HUDEP-2 (cell line): ENCODE data around the gene CDH12.
"Not testable (repeated sequence)": the region's sequence is repeated elsewhere in the genome, so short reads cannot be mapped to it uniquely, and the experiment has no call there.

Experiments
- DNase-seq, 76 experiments: peaks; one replicate each; lab custom pipeline; 2025; ENCODE audit not compliant: unreplicated experiment in 76 of 76; lab: John Stamatoyannopoulos, UW

CDH12 gene

GRCh38 chr5:22590677-22591268 lies 262.4 kb downstream of the CDH12 start:
- DNase-seq: no peak

GRCh38 chr5:22577711-22578110 lies 275.4 kb downstream of the CDH12 start:
- DNase-seq: no peak

GRCh38 chr5:22577006-22577405 lies 276.1 kb downstream of the CDH12 start:
- DNase-seq: no peak

- DNase-seq: no peak
Measured at GRCh38 chr5:22572941-22573340, 280.2 kb downstream of the CDH12 start.

- DNase-seq: no peak
Measured at GRCh38 chr5:22567983-22568382, 285.2 kb downstream of the CDH12 start.

- no peak for DNase-seq
Measured at GRCh38 chr5:22560147-22560546, 293.0 kb downstream of the CDH12 start.

- DNase-seq: no peak
Measured at GRCh38 chr5:22557251-22557650, 295.9 kb downstream of the CDH12 start.

GRCh38 chr5:22554475-22554874 lies 298.7 kb downstream of the CDH12 start:
- DNase-seq: no peak

- DNase-seq: no peak
Measured at GRCh38 chr5:22549876-22550671, 303.1 kb downstream of the CDH12 start.

GRCh38 chr5:22542340-22542739 lies 310.8 kb downstream of the CDH12 start:
- no peak for DNase-seq

- DNase-seq: no peak
Measured at GRCh38 chr5:22541037-22541436, 312.1 kb downstream of the CDH12 start.

GRCh38 chr5:22539762-22540161 lies 313.4 kb downstream of the CDH12 start:
- DNase-seq: no peak

GRCh38 chr5:22531986-22532385 lies 321.2 kb downstream of the CDH12 start:
- DNase-seq: no peak

- DNase-seq: no peak
Measured at GRCh38 chr5:22521521-22521920, 331.6 kb downstream of the CDH12 start.

GRCh38 chr5:22516497-22516896 lies 336.6 kb downstream of the CDH12 start:
- not testable (repeated sequence) for DNase-seq

- DNase-seq: no peak
Measured at GRCh38 chr5:22514231-22514630, 338.9 kb downstream of the CDH12 start.

- no peak for DNase-seq
Measured at GRCh38 chr5:22505891-22506290, 347.3 kb downstream of the CDH12 start.

- DNase-seq: no peak
Measured at GRCh38 chr5:22504411-22504810, 348.7 kb downstream of the CDH12 start.

- no peak for DNase-seq
Measured at GRCh38 chr5:22500556-22500955, 352.6 kb downstream of the CDH12 start.

- no peak for DNase-seq
Measured at GRCh38 chr5:22496666-22497065, 356.5 kb downstream of the CDH12 start.

GRCh38 chr5:22495016-22495720 lies 358.0 kb downstream of the CDH12 start:
- DNase-seq: no peak

GRCh38 chr5:22488427-22488826 lies 364.7 kb downstream of the CDH12 start:
- no peak for DNase-seq
